SU-DHL-6 (cell line): ENCODE measurements around the gene CREBBP.
A peak's percentile ranks its signal among the peaks of the same experiment; 100 is the strongest.

Experiments
- H2AFZ ChIP-seq: fragments of 200-600 bp; sonication (generic); 2 replicates; pipeline ENCODE4 v1.6.1; 2014; ENCODE audit warnings: low read depth, mild to moderate bottlenecking, moderate library complexity, mixed read lengths, antibody characterized with exemption, low read length; ENCODE audit not compliant: severe bottlenecking
- H3F3A ChIP-seq: fragments of 200-600 bp; shearing (Covaris generic); 2 replicates; pipeline ENCODE4 v1.6.0; 2016; ENCODE audit warnings: antibody characterized with exemption, mild to moderate bottlenecking; ENCODE audit not compliant: insufficient read depth
- H3K27ac ChIP-seq: fragments of 200-600 bp; sonication (generic); 2 replicates; pipeline ENCODE4 v1.5.1; 2016; ENCODE audit warnings: low read depth, mild to moderate bottlenecking, low read length, moderate library complexity, mixed read lengths
- H3K27me3 ChIP-seq: fragments of 200-600 bp; sonication (generic), shearing (Covaris generic); 2 replicates; pipeline ENCODE4 v1.6.0; 2014; ENCODE audit warnings: mild to moderate bottlenecking, low read length
- H3K36me3 ChIP-seq: fragments of 200-600 bp; sonication (generic); 2 replicates; pipeline ENCODE4 v1.6.1; 2014; ENCODE audit warnings: mild to moderate bottlenecking, low read length, mixed read lengths
- H3K4me2 ChIP-seq: fragments of 300-600, 200-600 bp; shearing (Covaris generic), sonication (generic); 2 replicates; pipeline ENCODE4 v1.6.0; 2014; ENCODE audit warnings: low read length, low read depth, mild to moderate bottlenecking; ENCODE audit not compliant: poor library complexity, severe bottlenecking
- H3K4me3 ChIP-seq: fragments of 200-600 bp; sonication (generic); 2 replicates; pipeline ENCODE4 v1.5.1; 2014; ENCODE audit warnings: antibody characterized with exemption, low read length, mild to moderate bottlenecking, mixed read lengths; ENCODE audit not compliant: insufficient read depth, poor library complexity, severe bottlenecking
- H3K79me2 ChIP-seq: fragments of 200-600 bp; sonication (generic); 2 replicates; pipeline ENCODE4 v1.6.1; 2014; ENCODE audit warnings: mild to moderate bottlenecking, low read length, moderate library complexity; ENCODE audit not compliant: insufficient read depth
- H3K9ac ChIP-seq: fragments of 200-600 bp; sonication (generic); 2 replicates; pipeline ENCODE4 v1.7.0; 2014; ENCODE audit warnings: mild to moderate bottlenecking, low read length
- H3K9me2 ChIP-seq: fragments of 200-600 bp; sonication (generic); replicated peaks from 2 replicates; pipeline ENCODE4 v1.6.1; 2014; ENCODE audit warnings: low read length; ENCODE audit not compliant: insufficient read depth
- H3K9me3 ChIP-seq: fragments of 200-600 bp; sonication (generic); 2 replicates; pipeline ENCODE4 v1.6.1; 2014; ENCODE audit warnings: low read length, mixed read lengths; ENCODE audit not compliant: insufficient read depth
- H4K20me1 ChIP-seq: fragments of 200-600 bp; sonication (generic); 2 replicates; pipeline ENCODE4 v1.6.1; 2014; ENCODE audit warnings: low read depth, mild to moderate bottlenecking, antibody characterized with exemption, low read length, moderate library complexity, mixed read lengths
- EZH2phosphoT487 ChIP-seq: fragments of 200-600 bp; sonication (generic), shearing (Covaris generic); conservative IDR thresholded peaks from 2 replicates; pipeline ENCODE4 v1.6.1; 2018; ENCODE audit warnings: mild to moderate bottlenecking, antibody characterized with exemption, low read length, moderate library complexity, mixed read lengths
- TF ChIP-seq, protein P1 (sequence below): fragments of 200-600 bp; sonication (generic); IDR thresholded peaks from one replicate; pipeline ENCODE4 v1.5.1; 2017; ENCODE audit warnings: antibody characterized with exemption, mild to moderate bottlenecking, low read length, moderate library complexity; ENCODE audit not compliant: insufficient read depth, poor library complexity, severe bottlenecking

CREBBP gene

GRCh38 chr16:3874242-3874641 is 6.3 kb downstream of the CREBBP start:
- no peaks in the 10 kb centered on the region for H3K27me3 ChIP-seq
- H3K4me2 ChIP-seq = no peak overlapping the region
- no peak overlapping the region for H3K9ac ChIP-seq
- no peaks in the 10 kb centered on the region for H3K9me2 ChIP-seq
- no peak overlapping the region for H3K27ac ChIP-seq
- no peak overlapping the region for H2AFZ ChIP-seq
- H3K9me3 ChIP-seq = no peaks in the 10 kb centered on the region
- H3K79me2 ChIP-seq = peaks cover 100% of the 10 kb centered on the region
- no peak overlapping the region for H3K4me3 ChIP-seq
- TF ChIP-seq, protein P1, sequence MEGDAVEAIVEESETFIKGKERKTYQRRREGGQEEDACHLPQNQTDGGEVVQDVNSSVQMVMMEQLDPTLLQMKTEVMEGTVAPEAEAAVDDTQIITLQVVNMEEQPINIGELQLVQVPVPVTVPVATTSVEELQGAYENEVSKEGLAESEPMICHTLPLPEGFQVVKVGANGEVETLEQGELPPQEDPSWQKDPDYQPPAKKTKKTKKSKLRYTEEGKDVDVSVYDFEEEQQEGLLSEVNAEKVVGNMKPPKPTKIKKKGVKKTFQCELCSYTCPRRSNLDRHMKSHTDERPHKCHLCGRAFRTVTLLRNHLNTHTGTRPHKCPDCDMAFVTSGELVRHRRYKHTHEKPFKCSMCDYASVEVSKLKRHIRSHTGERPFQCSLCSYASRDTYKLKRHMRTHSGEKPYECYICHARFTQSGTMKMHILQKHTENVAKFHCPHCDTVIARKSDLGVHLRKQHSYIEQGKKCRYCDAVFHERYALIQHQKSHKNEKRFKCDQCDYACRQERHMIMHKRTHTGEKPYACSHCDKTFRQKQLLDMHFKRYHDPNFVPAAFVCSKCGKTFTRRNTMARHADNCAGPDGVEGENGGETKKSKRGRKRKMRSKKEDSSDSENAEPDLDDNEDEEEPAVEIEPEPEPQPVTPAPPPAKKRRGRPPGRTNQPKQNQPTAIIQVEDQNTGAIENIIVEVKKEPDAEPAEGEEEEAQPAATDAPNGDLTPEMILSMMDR = no peak
- TF ChIP-seq EZH2phosphoT487 = no peak
- peaks cover 10% of the 10 kb centered on the region; the same call in 1 of the 2 replicates for H3F3A ChIP-seq
- H4K20me1 ChIP-seq = peaks cover 62% of the 10 kb centered on the region
- peaks cover 6% of the 10 kb centered on the region; the same call in 1 of the 2 replicates for H3K36me3 ChIP-seq

DNA sequence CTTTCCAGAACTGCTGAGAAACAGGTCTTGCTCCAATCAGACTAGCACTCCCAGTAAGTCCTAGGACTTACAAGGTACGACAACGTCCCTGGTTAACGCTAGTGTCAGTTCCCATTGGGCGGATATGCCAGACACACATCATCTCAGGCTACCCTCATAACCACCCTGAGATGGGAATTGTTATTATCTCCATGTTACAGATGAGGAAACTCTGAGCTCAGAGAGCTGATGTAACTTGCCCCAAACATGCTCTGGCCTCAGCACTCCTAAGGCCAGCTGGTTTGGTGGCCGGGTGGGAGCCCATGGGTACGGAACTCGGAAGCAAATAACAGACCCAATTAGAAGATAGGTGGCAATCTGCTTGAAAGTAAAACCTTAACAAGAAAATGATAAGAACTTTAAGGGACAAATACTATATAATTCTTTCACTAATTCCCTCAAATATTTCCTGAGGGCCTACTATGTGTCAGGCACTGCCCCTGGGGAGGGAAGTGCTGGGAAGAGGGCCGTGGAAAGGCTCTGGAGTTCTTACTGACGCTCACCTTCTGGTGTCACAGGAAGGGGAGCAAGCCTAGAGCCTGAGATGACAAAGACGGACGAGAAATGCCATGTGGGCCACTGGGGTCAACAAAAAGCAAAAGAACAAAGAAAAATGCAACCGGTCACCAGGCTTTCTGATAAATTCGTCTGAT is 6.9 kb downstream of the CREBBP start:
- H3K27ac ChIP-seq = no peak overlapping the region

DNA sequence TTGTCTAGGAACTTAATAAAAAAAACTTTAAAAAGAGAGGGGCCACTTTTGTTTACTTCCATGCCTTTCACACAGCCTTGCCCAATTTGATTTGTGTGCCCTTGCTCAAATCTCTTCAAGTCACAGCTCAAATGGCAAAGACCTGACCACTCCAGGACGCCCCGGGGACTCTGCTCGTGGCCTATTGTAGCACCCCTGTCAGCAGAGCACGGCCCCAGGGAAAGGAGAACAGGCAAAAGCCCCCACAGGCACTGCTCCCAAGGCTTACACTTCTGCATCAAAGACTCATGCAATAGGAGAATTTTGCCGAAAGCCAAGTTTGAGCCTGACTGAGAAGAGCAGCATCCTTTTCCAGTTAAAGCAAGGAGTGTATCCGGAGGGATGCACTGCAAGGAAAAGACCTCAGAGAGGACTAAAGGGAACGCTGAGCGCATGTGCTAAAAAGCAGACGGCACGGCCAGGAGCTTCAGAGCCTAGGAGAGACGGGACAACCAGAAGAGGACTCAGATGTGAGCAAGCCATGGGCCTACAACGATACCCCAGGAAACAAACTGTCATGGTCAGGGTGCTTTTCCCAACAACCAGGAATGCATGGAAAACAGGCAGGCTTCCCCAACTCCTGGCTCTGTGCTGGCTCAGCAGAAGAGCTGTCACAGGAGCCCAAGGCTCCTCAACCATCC is 8.2 kb downstream of the CREBBP start:
- H3K27ac ChIP-seq = no peak overlapping the region
- H3K4me2 ChIP-seq = peak overlapping the region; percentile 28
- peaks cover 10% of the 10 kb centered on the region; the same call in 1 of the 2 replicates for H3F3A ChIP-seq
- H3K79me2 ChIP-seq = peaks cover 100% of the 10 kb centered on the region
- TF ChIP-seq, protein P1 = no peak
- TF ChIP-seq EZH2phosphoT487 = no peak
- no peak overlapping the region for H2AFZ ChIP-seq
- no peak overlapping the region for H3K9ac ChIP-seq
- no peaks in the 10 kb centered on the region for H3K9me3 ChIP-seq
- peaks cover 53% of the 10 kb centered on the region for H4K20me1 ChIP-seq
- H3K36me3 ChIP-seq = no peaks in the 10 kb centered on the region
- no peaks in the 10 kb centered on the region for H3K27me3 ChIP-seq
- H3K4me3 ChIP-seq = no peak overlapping the region
- H3K9me2 ChIP-seq = no peaks in the 10 kb centered on the region

More for the DNA sequence above, 6.9 kb downstream of the CREBBP start:
- H3K9me3 ChIP-seq = no peaks in the 10 kb centered on the region
- TF ChIP-seq EZH2phosphoT487 = no peak
- TF ChIP-seq, protein P1 = no peak
- no peak overlapping the region for H3K4me2 ChIP-seq
- H3K4me3 ChIP-seq = no peak overlapping the region
- H3F3A ChIP-seq = peaks cover 10% of the 10 kb centered on the region; the same call in 1 of the 2 replicates
- H4K20me1 ChIP-seq = peaks cover 63% of the 10 kb centered on the region
- peaks cover 6% of the 10 kb centered on the region; the same call in 1 of the 2 replicates for H3K36me3 ChIP-seq
- H3K9ac ChIP-seq = no peak overlapping the region
- no peaks in the 10 kb centered on the region for H3K27me3 ChIP-seq
- peaks cover 100% of the 10 kb centered on the region for H3K79me2 ChIP-seq
- H2AFZ ChIP-seq = no peak overlapping the region
- H3K9me2 ChIP-seq = no peaks in the 10 kb centered on the region
